ENCODE data around the gene DUSP6.

The DUSP6 gene

DNA sequence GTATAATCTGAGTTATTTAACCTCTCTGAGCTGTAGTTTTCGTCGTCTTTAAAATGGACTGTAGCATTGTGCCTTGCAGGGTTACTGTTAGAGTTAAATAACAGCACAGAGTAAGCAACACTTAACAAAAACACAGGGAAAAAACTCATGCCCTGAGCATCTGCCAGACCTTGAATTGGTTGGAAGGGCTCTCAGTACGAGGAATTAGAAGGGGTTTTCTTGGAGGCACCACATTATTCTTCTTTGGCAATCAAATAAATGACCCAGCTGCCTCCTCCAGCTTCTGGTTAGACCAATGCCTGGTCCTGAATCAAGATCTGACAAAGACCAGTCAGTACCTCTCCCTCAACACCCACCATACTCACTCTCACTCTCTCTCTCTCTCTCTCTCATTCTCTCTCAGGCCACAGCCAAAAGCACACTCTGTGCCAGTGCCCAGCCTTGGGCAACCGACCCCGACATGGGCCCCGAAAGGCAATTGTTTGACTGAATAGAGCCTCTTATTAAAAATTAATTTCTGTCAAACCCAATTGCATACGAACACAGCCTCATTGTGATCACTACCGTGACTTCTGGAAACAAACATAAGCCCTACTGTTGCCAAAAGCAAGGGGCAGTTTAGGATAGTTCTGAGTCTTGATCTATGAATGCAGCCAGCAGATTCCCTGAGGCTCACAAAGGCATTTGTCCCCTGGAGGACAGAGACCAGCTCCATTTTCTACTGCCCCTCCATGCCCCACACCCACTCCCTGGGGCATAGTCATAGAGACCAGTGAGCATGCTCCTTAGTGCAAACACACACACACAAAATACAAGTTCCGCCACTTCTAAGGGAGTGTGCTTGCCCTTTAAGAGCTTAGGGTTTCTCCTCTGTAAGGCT, 23.9 kb downstream of the DUSP6 start:
- DNase-seq (ENCODE audit: low spot score) = peak; percentile 62

GRCh38 chr12:89327486-89328094, 24.7 kb downstream of the DUSP6 start:
- no peak for DNase-seq (ENCODE audit: low spot score)

DNA sequence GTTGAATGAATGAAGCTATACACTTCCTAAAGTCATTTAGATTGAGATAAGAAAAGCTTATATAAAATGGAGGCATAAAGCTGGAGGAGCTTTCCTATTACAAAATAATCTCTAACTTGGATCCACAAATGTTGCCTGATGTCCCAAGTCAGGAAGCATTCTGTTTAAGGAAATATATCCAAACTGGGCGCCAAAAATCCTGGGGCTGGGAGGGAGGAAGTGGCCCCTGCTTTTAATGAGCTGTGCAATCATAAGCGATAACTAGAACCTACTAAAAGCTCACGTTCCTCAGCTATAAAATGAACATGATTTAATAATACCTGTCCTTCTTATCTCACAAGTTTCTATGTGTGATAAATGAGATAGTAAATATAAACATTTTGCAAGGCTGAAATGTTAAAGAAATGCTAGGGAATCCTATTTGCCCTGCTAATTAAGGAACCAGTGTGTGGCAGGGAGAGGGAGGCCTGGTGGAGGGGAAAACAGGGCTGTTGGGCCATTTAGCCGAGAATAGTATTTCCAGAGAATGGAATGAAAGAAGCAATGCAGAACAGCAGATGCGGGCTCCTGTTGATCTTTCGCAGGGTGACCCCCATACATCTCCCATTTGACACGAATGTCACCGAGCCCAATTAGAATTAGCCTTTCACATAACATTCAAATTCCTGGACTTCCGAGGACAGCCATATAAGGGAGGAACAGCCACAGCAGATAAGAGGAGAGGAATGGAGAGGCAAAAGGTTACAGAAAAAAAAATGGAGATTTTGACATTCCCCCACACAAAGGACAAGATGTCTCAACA, 25.9 kb downstream of the DUSP6 start:
- no peak for DNase-seq (ENCODE audit: low spot score)

GRCh38 chr12:89325495-89325894, 26.8 kb downstream of the DUSP6 start:
- DNase-seq (ENCODE audit: low spot score) = no peak

- DNase-seq (ENCODE audit: low spot score) = no peak
Observed at GRCh38 chr12:89324437-89324836, 27.9 kb downstream of the DUSP6 start.

GRCh38 chr12:89323568-89324218, 28.6 kb downstream of the DUSP6 start:
- no peak for DNase-seq (ENCODE audit: low spot score)

DNA sequence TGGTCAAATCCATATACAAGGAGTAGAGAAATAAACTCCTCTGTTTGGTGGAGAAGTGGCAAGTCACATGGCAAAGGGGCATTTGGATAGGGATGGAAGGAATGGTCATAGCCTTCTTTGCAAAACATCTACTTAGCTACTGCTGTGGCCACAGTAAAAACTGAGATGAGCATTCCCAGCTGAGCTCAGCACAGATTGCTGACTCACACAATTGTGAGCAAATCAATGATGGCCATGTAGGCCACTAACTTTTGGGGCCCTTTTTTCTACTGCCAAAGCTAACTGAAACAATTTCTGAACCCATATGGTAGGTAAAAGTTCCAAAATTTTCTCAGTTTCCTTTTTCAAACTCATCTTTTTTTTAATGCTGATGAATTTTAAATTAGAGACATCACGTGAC, 31.6 kb downstream of the DUSP6 start:
- DNase-seq (ENCODE audit: low spot score) = no peak

GRCh38 chr12:89319606-89320005, 32.7 kb downstream of the DUSP6 start:
- no peak for DNase-seq (ENCODE audit: low spot score)

- DNase-seq (ENCODE audit: low spot score) = no peak
Observed at GRCh38 chr12:89319122-89319521, 33.2 kb downstream of the DUSP6 start.

DNA sequence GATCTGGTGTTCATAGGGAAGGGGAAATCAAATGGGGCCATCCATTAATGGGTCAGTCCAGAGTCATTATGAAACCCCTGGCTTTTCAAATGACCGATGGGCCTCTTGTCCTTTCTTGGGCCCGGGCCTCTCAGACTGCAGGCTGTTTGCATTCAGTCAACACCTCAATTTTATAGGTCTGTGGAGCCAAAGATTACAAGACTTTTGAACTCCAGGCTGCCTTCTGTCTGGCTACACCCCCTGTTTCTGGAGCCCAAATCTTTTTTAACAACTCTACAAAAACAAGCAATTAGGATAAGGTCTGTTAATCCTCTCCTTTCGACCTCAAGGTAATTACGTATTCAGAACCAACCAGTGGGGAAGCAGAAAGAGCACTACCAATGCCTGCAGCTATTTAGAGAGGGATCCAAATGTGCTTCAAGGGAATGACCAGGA, 35.6 kb downstream of the DUSP6 start:
- no peak for DNase-seq (ENCODE audit: low spot score)

DNA sequence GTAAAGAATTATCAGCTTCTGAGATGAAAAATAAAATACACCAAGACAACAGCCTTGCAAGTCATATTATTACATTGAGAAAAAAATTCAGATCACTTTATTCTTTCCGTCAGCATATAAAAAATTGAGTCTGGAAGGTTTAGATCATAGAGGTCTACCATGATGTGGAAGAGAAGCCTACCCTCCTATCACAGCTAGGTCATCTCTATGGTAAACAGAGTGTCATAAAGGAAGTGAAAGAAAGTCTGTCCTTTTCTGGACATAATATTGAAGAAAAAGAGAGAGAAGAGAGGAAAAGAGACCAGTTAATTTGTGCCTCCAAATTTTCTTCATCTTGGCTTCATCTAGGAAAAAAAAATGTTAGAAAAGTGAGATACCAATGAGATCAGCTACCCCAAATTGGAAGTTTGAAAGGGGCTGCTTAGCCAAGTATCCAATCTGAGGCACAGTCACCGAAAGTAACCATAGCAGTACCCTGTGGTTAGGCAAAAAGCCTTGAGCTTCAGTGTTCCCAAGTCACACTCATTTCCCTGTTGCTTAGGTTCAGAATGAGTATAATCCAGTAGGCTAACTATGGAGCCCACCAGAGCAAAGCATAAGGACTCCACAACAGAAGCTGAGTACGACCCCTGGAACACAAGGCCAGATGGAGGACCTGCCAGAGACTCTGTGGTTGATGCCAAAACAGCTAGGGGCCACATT, 38.1 kb downstream of the DUSP6 start:
- no peak for DNase-seq (ENCODE audit: low spot score)

DNA sequence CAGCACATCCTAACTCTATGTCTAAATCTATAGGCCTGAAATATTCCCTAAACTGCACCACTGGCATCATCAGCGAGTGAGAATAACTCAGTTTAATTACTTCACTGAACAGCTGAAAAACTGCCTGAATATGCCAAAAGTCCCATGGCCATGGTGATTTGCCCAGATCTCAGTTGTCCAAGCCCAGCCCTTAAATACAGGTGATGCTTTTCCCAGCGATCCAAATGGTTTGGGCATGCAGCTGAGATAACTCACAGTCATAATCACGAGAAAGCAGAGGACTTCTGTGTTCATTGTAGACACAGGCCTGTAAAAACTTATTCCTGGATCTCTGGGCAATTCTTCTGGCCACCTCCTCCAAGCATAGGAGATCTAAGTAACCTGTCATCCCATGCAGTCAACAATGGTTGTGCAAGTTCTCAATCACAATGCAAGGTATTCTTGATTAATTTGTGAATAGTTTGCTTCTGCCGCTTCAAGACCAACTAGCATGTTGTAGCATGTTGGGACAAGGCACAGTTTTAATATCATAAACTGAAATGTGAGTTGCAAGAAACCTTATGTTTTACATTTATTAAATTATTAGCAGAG, 40.5 kb downstream of the DUSP6 start:
- no peak for DNase-seq (ENCODE audit: low spot score)

- no peak for DNase-seq (ENCODE audit: low spot score)
Observed at GRCh38 chr12:89309815-89310214, 42.5 kb downstream of the DUSP6 start.

GRCh38 chr12:89309440-89309802, 42.9 kb downstream of the DUSP6 start:
- DNase-seq (ENCODE audit: low spot score) = no peak

GRCh38 chr12:89307474-89308253, 44.6 kb downstream of the DUSP6 start:
- no peak for DNase-seq (ENCODE audit: low spot score)

GRCh38 chr12:89306827-89307473, 45.4 kb downstream of the DUSP6 start:
- DNase-seq (ENCODE audit: low spot score) = no peak

- DNase-seq (ENCODE audit: low spot score) = no peak
Observed at GRCh38 chr12:89305373-89305772, 46.9 kb downstream of the DUSP6 start.

GRCh38 chr12:89299931-89300330, 52.4 kb downstream of the DUSP6 start:
- DNase-seq (ENCODE audit: low spot score) = no peak

DNA sequence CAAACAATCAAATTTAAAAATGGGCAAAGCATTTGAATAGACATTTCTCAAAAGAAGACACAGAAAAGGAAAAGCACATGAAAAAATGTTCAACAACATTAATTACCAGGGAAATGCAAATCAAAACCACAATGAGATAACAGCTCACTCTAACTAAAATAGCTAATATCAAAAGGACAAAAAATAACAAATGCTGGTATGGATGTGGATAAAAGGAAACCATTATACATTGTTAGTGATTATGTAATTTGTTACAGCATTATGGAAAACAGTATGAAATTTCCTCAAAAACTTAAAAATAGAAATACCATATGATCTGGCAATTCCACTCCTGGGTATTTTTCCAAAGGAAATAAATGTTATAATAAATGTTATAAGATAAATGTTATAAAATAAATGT, 52.9 kb downstream of the DUSP6 start:
- no peak for DNase-seq (ENCODE audit: low spot score)
